22Rv1 (cell line): ENCODE measurements around the gene RHBDD1.

Experiments used
- CTCF ChIP-seq: fragments of 450-650 bp; IDR thresholded peaks from 2 replicates; pipeline ENCODE4 v1.5.1; 2017; ENCODE audit warnings: mild to moderate bottlenecking
- ZFX ChIP-seq: fragments of 450-650 bp; IDR thresholded peaks from 2 replicates; pipeline ENCODE4 v1.6.1; 2017; ENCODE audit warnings: antibody characterized with exemption, borderline replicate concordance

GRCh38 chr2:227007148-227007547, 171.3 kb downstream of the RHBDD1 start:
- TF ChIP-seq CTCF (no peak), ZFX (no peak)
